WTC11 (cell line): ENCODE measurements around the gene FCER1G.

Experiments
- CTCF ChIP-seq: fragments of 200-600 bp; IDR thresholded peaks from 2 replicates; pipeline ENCODE4 v1.8.0; 2022; ENCODE audit warnings: antibody characterized with exemption
- ESRRA ChIP-seq: sonication (generic); formaldehyde crosslinking; IDR thresholded peaks from 2 replicates; pipeline ENCODE4 v1.8.1; 2022; ENCODE audit warnings: mild to moderate bottlenecking, missing genetic modification reagents, borderline replicate concordance
- ZNF232 ChIP-seq: sonication (generic); formaldehyde crosslinking; IDR thresholded peaks from 2 replicates; pipeline ENCODE4 v1.8.0; 2022; ENCODE audit warnings: mild to moderate bottlenecking, missing genetic modification reagents
- ZNF263 ChIP-seq: sonication (generic); formaldehyde crosslinking; IDR thresholded peaks from 2 replicates; pipeline ENCODE4 v1.8.1; 2022; ENCODE audit warnings: low read depth, mild to moderate bottlenecking, moderate library complexity, missing genetic modification reagents

- TF ChIP-seq CTCF (no peak), ESRRA (no peak), ZNF263 (CRISPR knock-in tag) (no peak), ZNF232 (CRISPR knock-in tag) (no peak)
Measured at GRCh38 chr1:161259345-161259702, 44.2 kb downstream of the FCER1G start.
